Heart right ventricle (tissue), 16 donors: Measurements from ENCODE around the gene GPM6B. TPM values are rescaled to one million over a fixed set of nuclear protein-coding genes. Genes with fewer than 3 reads are reported as not detected.
A peak's percentile ranks its signal among the peaks of the same experiment; 100 is the strongest.

Source experiments
- ATAC-seq, 8 donors: fragments of 200-7000 bp; cut with Tn5 transposase; one replicate each; pipeline ENCODE4 v1.9.1; 2020; ENCODE audit warnings: mild to moderate bottlenecking in 8 of 8, moderate library complexity in 8 of 8, moderate number of reproducible peaks in 1 of 8
- DNase-seq, 2 donors: peaks; one replicate each; pipeline ENCODE4 v3.0.0-alpha.2; 2020
- H3K27ac ChIP-seq, 10 donors: fragments of 200-600 bp; sonication (generic) in 2 of 10; one replicate each; pipeline versions ENCODE4 v1.5.0 to v1.8.0; 2020 to 2022; ENCODE audit warnings: mild to moderate bottlenecking in 3 of 10
- H3K27me3 ChIP-seq, 7 donors: fragments of 200-600 bp; one replicate each; pipeline ENCODE4 v1.8.0; 2021 to 2022; ENCODE audit warnings: mild to moderate bottlenecking in 2 of 7
- H3K36me3 ChIP-seq, 9 donors: fragments of 200-600 bp; sonication (generic) in 1 of 9; one replicate each; pipeline versions ENCODE4 v1.5.0 to v1.8.0; 2020 to 2022; ENCODE audit warnings: mild to moderate bottlenecking in 2 of 9
- H3K4me1 ChIP-seq, 9 donors: fragments of 200-600 bp; sonication (generic) in 1 of 9; one replicate each; pipeline versions ENCODE4 v1.5.0 to v1.8.0; 2020 to 2022; ENCODE audit warnings: mild to moderate bottlenecking in 4 of 9
- H3K4me3 ChIP-seq, 10 donors: fragments of 200-600 bp; sonication (generic) in 2 of 10; one replicate each; pipeline versions ENCODE4 v1.5.0 to v1.8.0; 2020 to 2022; ENCODE audit warnings: mild to moderate bottlenecking in 7 of 10, moderate library complexity in 2 of 10
- H3K9me3 ChIP-seq, 11 donors: fragments of 200-600 bp in 10 of 11; sonication (generic) in 2 of 11; one replicate each; pipeline versions ENCODE4 v1.5.0 to v1.8.0; 2013 to 2022; ENCODE audit warnings: mild to moderate bottlenecking in 2 of 11, control low read depth in 1 of 11, moderate library complexity in 1 of 11
- WGBS, 2 donors: extraction: QIAGEN DNeasy Blood & Tissue Kit; methylation state at CpG; one replicate each; pipeline ENCODE4 v1.1.7; 2013; ENCODE audit warnings: inconsistent platforms in 1 of 2; 5-methylcytosine and 5-hydroxymethylcytosine counted together
- intact Hi-C, 10 donors: fragments of 100-400 bp; cut with DNase I; formaldehyde crosslinking; loops; one replicate each; pipeline versions ENCODE4 v1.11.1 to v1.14.2; 2022
- polyA plus RNA-seq, 2 donors: library from polyadenylated mRNA; stranded (reverse); fragments of 200-250 nt; gene quantifications; one replicate each; pipeline ENCODE4 v1.2.3, GENCODE V29; 2013
- total RNA-seq, 10 donors: library from RNA; stranded (reverse); fragmentation: NEBNext Ultra II Directional in 3 of 10; extraction: Animal tissue kit (Norgen Biotek cat#: 25700) in 3 of 10; gene quantifications; one replicate each; pipeline versions ENCODE4 v1.2.1 to v1.2.4, GENCODE V29; 2021 to 2023
- TF ChIP-seq, protein P1 (sequence below), 9 donors: fragments of 200-600 bp; sonication (generic) in 2 of 9; IDR thresholded peaks; one replicate each; pipeline versions ENCODE4 v1.5.0 to v1.8.0; 2021 to 2022; ENCODE audit warnings: antibody characterized with exemption in 9 of 9, mild to moderate bottlenecking in 5 of 9, moderate library complexity in 1 of 9
- donor health status: Arrhythmogenic right ventricular cardiomyopathy.
- donor health status: ischemic (EF 13 %, LVEDD 7.1; RV severe dilation, severe dysfunction).
- donor health status: healthy with polysubstance abuse.
- donor health status: DM: no; HTN: yes; CAD: no.
- donor health status: DM: no; HTN: no; CAD: no.
- donor health status: ischemic (EF 25% LVEDD 6.9; RV normal size, moderate dysfunction).
- donor health status: ischemic (EF 25% LVEDD 5.7; RV mildly dilated, moderate dysfunction).
- donor health status: healthy.
- donor health status: DM: yes; HTN: yes; CAD: no.
- donor health status: Ischemic cardiomyopathy.
- donor health status: ischemic (EF 35%, LVEDD 5.7; RV mildly dilated, moderate dysfunction).
- donor health status: nonischemic (EF 11% LVEDD 7.7; RV severe dilation, severe dysfunction).
- donor health status: DM: yes; HTN: yes; CAD: no.
- donor health status: PGD.
- donor health status: ischemic (EF 29% LVEDD 5.4; RV normal size, mild dysfunction).
- donor health status: nonischemic (EF 23%, LVEDD 6.1; RV moderate dilation, normal function).

The GPM6B gene
- total and polyA plus RNA-seq, 12 donors, result 0.94 to 7.8 (median 2.8) TPM

- TF ChIP-seq, protein P1, sequence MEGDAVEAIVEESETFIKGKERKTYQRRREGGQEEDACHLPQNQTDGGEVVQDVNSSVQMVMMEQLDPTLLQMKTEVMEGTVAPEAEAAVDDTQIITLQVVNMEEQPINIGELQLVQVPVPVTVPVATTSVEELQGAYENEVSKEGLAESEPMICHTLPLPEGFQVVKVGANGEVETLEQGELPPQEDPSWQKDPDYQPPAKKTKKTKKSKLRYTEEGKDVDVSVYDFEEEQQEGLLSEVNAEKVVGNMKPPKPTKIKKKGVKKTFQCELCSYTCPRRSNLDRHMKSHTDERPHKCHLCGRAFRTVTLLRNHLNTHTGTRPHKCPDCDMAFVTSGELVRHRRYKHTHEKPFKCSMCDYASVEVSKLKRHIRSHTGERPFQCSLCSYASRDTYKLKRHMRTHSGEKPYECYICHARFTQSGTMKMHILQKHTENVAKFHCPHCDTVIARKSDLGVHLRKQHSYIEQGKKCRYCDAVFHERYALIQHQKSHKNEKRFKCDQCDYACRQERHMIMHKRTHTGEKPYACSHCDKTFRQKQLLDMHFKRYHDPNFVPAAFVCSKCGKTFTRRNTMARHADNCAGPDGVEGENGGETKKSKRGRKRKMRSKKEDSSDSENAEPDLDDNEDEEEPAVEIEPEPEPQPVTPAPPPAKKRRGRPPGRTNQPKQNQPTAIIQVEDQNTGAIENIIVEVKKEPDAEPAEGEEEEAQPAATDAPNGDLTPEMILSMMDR (IDR thresholded peaks at IDR 0.05), result no peak
- no peaks in the 10 kb centered on the region for H3K27me3 ChIP-seq
- no peak overlapping the region for H3K27ac ChIP-seq
- no peaks in the 10 kb centered on the region for H3K9me3 ChIP-seq
- ATAC-seq (no peak), DNase-seq (no peak)
- H3K4me1 ChIP-seq, result peaks cover 0 to 5% (median 0%) of the 10 kb centered on the region in 9 donors
- 61 to 62% methylated on average over 3 of the region's 3 CpGs for WGBS, 2 donors
- no peak overlapping the region for H3K4me3 ChIP-seq
- intact Hi-C loops, result loop anchor here in 4 of 10 donors (5.0 to 10.0 kb wide), 3 partner anchors 248 to 282 kb away; no protein-coding TSS in a partner anchor
- peaks cover 0 to 80% (median under 1%) of the 10 kb centered on the region in 9 donors for H3K36me3 ChIP-seq
These were observed 64.2 kb downstream of the GPM6B start for GRCh38 chrX:13752646-13753045.

GRCh38 chrX:13752141-13752540 lies 64.8 kb downstream of the GPM6B start:
- ATAC-seq (no peak), DNase-seq (no peak)
- TF ChIP-seq, protein P1 (IDR thresholded peaks at IDR 0.05), result no peak
- 92 to 93% methylated on average over 3 of the region's 3 CpGs for WGBS, 2 donors
- H3K27me3 ChIP-seq, result no peaks in the 10 kb centered on the region
- no peak overlapping the region for H3K4me3 ChIP-seq
- intact Hi-C loops, result loop anchor here in 4 of 10 donors (5.0 to 10.0 kb wide), 3 partner anchors 247 to 283 kb away; no protein-coding TSS in a partner anchor
- H3K9me3 ChIP-seq, result no peaks in the 10 kb centered on the region
- H3K4me1 ChIP-seq, result peaks cover 0 to 5% (median 0%) of the 10 kb centered on the region in 9 donors
- H3K36me3 ChIP-seq, result peaks cover 0 to 76% (median 0%) of the 10 kb centered on the region in 9 donors
- no peak overlapping the region for H3K27ac ChIP-seq

GRCh38 chrX:13750812-13751211 lies 66.1 kb downstream of the GPM6B start:
- Histone ChIP-seq H3K27ac (no peak overlapping the region), H3K4me1 (peaks cover 0 to 5% (median 0%) of the 10 kb centered on the region in 9 donors), H3K9me3 (no peaks in the 10 kb centered on the region), H3K36me3 (peaks cover 0 to 78% (median 0%) of the 10 kb centered on the region in 9 donors), H3K4me3 (no peak overlapping the region), H3K27me3 (no peaks in the 10 kb centered on the region)
- intact Hi-C loops, result loop anchor here in 5 of 10 donors (1.0 to 10.0 kb wide), 5 partner anchors 246 to 284 kb away; no protein-coding TSS in a partner anchor
- TF ChIP-seq, protein P1 (IDR thresholded peaks at IDR 0.05), result no peak
- ATAC-seq, result no peak
- no peak for DNase-seq

- no peak for DNase-seq
- no peak overlapping the region for H3K4me3 ChIP-seq
- intact Hi-C loops, result loop anchor here in 5 of 10 donors (1.0 to 10.0 kb wide), 5 partner anchors 245 to 285 kb away; no protein-coding TSS in a partner anchor
- peaks cover 0 to 2% (median 0%) of the 10 kb centered on the region in 7 donors for H3K27me3 ChIP-seq
- H3K27ac ChIP-seq, result no peak overlapping the region
- H3K36me3 ChIP-seq, result peaks cover 0 to 82% (median 0%) of the 10 kb centered on the region in 9 donors
- H3K4me1 ChIP-seq, result peaks cover 0 to 5% (median 0%) of the 10 kb centered on the region in 9 donors
- no peak for ATAC-seq
- H3K9me3 ChIP-seq, result no peaks in the 10 kb centered on the region
- TF ChIP-seq, protein P1 (IDR thresholded peaks at IDR 0.05), result peak; percentile 18 to 61 (median 53)
These were observed 66.7 kb downstream of the GPM6B start for GRCh38 chrX:13750204-13750603.
